Transverse colon (tissue), 4 donors: Measurements from ENCODE around the gene CDK17.

Experiments used
- CTCF ChIP-seq, 5 experiments: fragments of 200-600 bp in 3 of 5; fragments of 450-650 bp in 2 of 5; sonication (generic) in 3 of 5; IDR thresholded peaks; 1 replicate in 2 of 5; 2 replicates in 3 of 5; pipeline ENCODE4 v1.5.1; 2016 to 2017; ENCODE audit warnings: antibody characterized with exemption in 5 of 5, inconsistent platforms in 3 of 5, mild to moderate bottlenecking in 2 of 5, moderate library complexity in 1 of 5
- EP300 ChIP-seq: sonication (generic); formaldehyde crosslinking; IDR thresholded peaks from one replicate; pipeline ENCODE4 v1.6.1; 2017; ENCODE audit warnings: antibody characterized with exemption, low read depth
- POLR2A ChIP-seq: fragments of 450-650 bp; IDR thresholded peaks from one replicate; pipeline ENCODE4 v1.6.1; 2016; ENCODE audit warnings: antibody characterized with exemption, mild to moderate bottlenecking, moderate library complexity
- POLR2AphosphoS5 ChIP-seq, 3 donors: sonication (generic); formaldehyde crosslinking; IDR thresholded peaks; one replicate each; pipeline ENCODE4 v1.6.1; 2016; ENCODE audit warnings: antibody characterized with exemption in 3 of 3

- TF ChIP-seq POLR2A (no peak), CTCF (IDR thresholded peaks at IDR 0.05) (no peak), POLR2AphosphoS5 (IDR thresholded peaks at IDR 0.05) (no peak), EP300 (no peak)
Observed at GRCh38 chr12:96419576-96420276, 19.5 kb upstream of the CDK17 start.
